Smooth muscle cell of the coronary artery (primary cell): ENCODE measurements around the gene TTC9C. TPM values are rescaled to one million over a fixed set of nuclear protein-coding genes. Genes with fewer than 3 reads are reported as not detected.

Experiments used
- total RNA-seq: library from RNA; depleted of rRNA; stranded (reverse); fragments of >200 nt; gene quantifications from 2 replicates; pipeline ENCODE4 v1.2.3, GENCODE V29; 2014; ENCODE audit warnings: low replicate concordance

The TTC9C gene
- 33.1 and 39.7 TPM in 2 replicates for total RNA-seq

GRCh38 chr11:62728171-62728988, at the start of gene TTC9C:
Gene TTC9C, plus strand, starts transcription at chr11:62728486. Its CDS starts 363 bp downstream, at chr11:62728849.

GRCh38 chr11:62678770-62679696, 49.3 kb upstream of the TTC9C start, which contains the start of gene UBXN1:
Gene UBXN1, minus strand, starts transcription at chr11:62679073. Its CDS starts 150 bp downstream, at chr11:62678923.

GRCh38 chr11:62689421-62690183, 38.7 kb upstream of the TTC9C start, which contains the start of gene LRRN4CL:
Gene LRRN4CL, minus strand, starts transcription at chr11:62689530. Its CDS starts 1,022 bp downstream, at chr11:62688508.

GRCh38 chr11:62707277-62707861, 20.9 kb upstream of the TTC9C start, which contains the start of the genes BSCL2 and GNG3:
Gene BSCL2, minus strand, starts transcription at chr11:62707424. Its CDS starts 229 bp downstream, at chr11:62707195.
Gene GNG3, plus strand, starts transcription at chr11:62707676. Its CDS starts 620 bp downstream, at chr11:62708296.

GRCh38 chr11:62727165-62727871, 968 bp upstream of the TTC9C start, which contains the start of gene HNRNPUL2:
Gene HNRNPUL2, minus strand, starts transcription at chr11:62727457. Its CDS starts 301 bp downstream, at chr11:62727156.

GRCh38 chr11:62753736-62754603, 25.7 kb downstream of the TTC9C start, which contains the start of gene ZBTB3:
Gene ZBTB3, minus strand, starts transcription at chr11:62754160. Its CDS starts 496 bp downstream, at chr11:62753664.

GRCh38 chr11:62771144-62772021, 43.1 kb downstream of the TTC9C start, which contains the start of gene TAF6L:
Gene TAF6L, plus strand, starts transcription at chr11:62771396. Its CDS starts 4,388 bp downstream, at chr11:62775784.

GRCh38 chr11:62787005-62787759, 58.9 kb downstream of the TTC9C start, which contains the start of gene TMEM179B:
Gene TMEM179B, plus strand, starts transcription at chr11:62787402. Its CDS starts 30 bp downstream, at chr11:62787432.

Other genes with a start within 250 kb of the TTC9C start
- 257 and 396 TPM in 2 replicates for gene AHNAK, start 181.7 kb upstream of the TTC9C start, total RNA-seq
- gene EEF1G, start 154.6 kb upstream of the TTC9C start, total RNA-seq = 1,294 and 1,609 TPM in 2 replicates
- 5.4 and 6.5 TPM in 2 replicates for gene TUT1, start 137.0 kb upstream of the TTC9C start, total RNA-seq
- 79.0 and 124 TPM in 2 replicates for gene MTA2, start 126.6 kb upstream of the TTC9C start, total RNA-seq
- 10.3 and 20.2 TPM in 2 replicates for gene EML3, start 115.7 kb upstream of the TTC9C start, total RNA-seq
- 6.7 and 8.4 TPM in 2 replicates for gene ROM1, start 115.2 kb upstream of the TTC9C start, total RNA-seq
- gene B3GAT3, start 106.5 kb upstream of the TTC9C start, total RNA-seq = 17.2 and 20.3 TPM in 2 replicates
- gene GANAB, start 81.9 kb upstream of the TTC9C start, total RNA-seq = 211 and 260 TPM in 2 replicates
- gene INTS5, start 75.2 kb upstream of the TTC9C start, total RNA-seq = 12.4 and 15.0 TPM in 2 replicates
- gene C11orf98, start 63.3 kb upstream of the TTC9C start, total RNA-seq = 7.3 and 54.1 TPM in 2 replicates
- gene CSKMT, start 63.2 kb upstream of the TTC9C start, total RNA-seq = 7.4 TPM in 2 replicates
- gene UQCC3, start 56.8 kb upstream of the TTC9C start, total RNA-seq = 12.1 and 14.4 TPM in 2 replicates
- 0.82 and 2.4 TPM in 2 replicates for gene LBHD1, start 56.2 kb upstream of the TTC9C start, total RNA-seq
- 154 and 462 TPM in 2 replicates for gene UBXN1, start 49.4 kb upstream of the TTC9C start, total RNA-seq
- 0.45 and 17.7 TPM in 2 replicates for gene LRRN4CL, start 39.0 kb upstream of the TTC9C start, total RNA-seq
- 34.7 and 65.3 TPM in 2 replicates for gene BSCL2, start 21.1 kb upstream of the TTC9C start, total RNA-seq
- gene GNG3, start 20.8 kb upstream of the TTC9C start, total RNA-seq = not detected in 2 replicates
- 7.5 and 8.9 TPM in 2 replicates for gene HNRNPUL2, start 1.0 kb upstream of the TTC9C start, total RNA-seq
- 8.0 and 9.4 TPM in 2 replicates for gene ZBTB3, start 25.7 kb downstream of the TTC9C start, total RNA-seq
- gene POLR2G, start 33.1 kb downstream of the TTC9C start, total RNA-seq = 93.8 and 114 TPM in 2 replicates
- 13.2 and 27.4 TPM in 2 replicates for gene TAF6L, start 42.9 kb downstream of the TTC9C start, total RNA-seq
- 19.2 and 22.9 TPM in 2 replicates for gene TMEM179B, start 58.9 kb downstream of the TTC9C start, total RNA-seq
- 4.6 and 14.6 TPM in 2 replicates for gene TMEM223, start 63.5 kb downstream of the TTC9C start, total RNA-seq
- gene NXF1, start 77.0 kb downstream of the TTC9C start, total RNA-seq = 12.1 and 24.9 TPM in 2 replicates
- gene STX5, start 103.6 kb downstream of the TTC9C start, total RNA-seq = 45.7 and 50.7 TPM in 2 replicates
- not detected in 2 replicates for gene TEX54, start 104.4 kb downstream of the TTC9C start, total RNA-seq
- 57.8 and 63.7 TPM in 2 replicates for gene WDR74, start 111.1 kb downstream of the TTC9C start, total RNA-seq
- 226 and 293 TPM in 2 replicates for gene SLC3A2, start 152.4 kb downstream of the TTC9C start, total RNA-seq
- gene CHRM1, start 192.9 kb downstream of the TTC9C start, total RNA-seq = not detected in 2 replicates